GM15510 (cell line): Measurements from ENCODE around the gene EPHA2.

Experiments used
- POLR2A ChIP-seq: IDR thresholded peaks from 3 replicates; pipeline ENCODE4 v1.6.1; 2011; ENCODE audit warnings: borderline replicate concordance; ENCODE audit not compliant: insufficient read length; ENCODE audit errors: extremely low read depth

Gene EPHA2

GRCh38 chr1:16118706-16119105, 37.2 kb downstream of the EPHA2 start:
- no peak for TF ChIP-seq POLR2A

GRCh38 chr1:16117936-16118335, 37.9 kb downstream of the EPHA2 start:
- no peak for TF ChIP-seq POLR2A

GRCh38 chr1:16117369-16117768, 38.5 kb downstream of the EPHA2 start:
- no peak for TF ChIP-seq POLR2A

GRCh38 chr1:16116625-16117024, 39.2 kb downstream of the EPHA2 start:
- TF ChIP-seq POLR2A = no peak

GRCh38 chr1:16116002-16116401, 39.9 kb downstream of the EPHA2 start:
- TF ChIP-seq POLR2A = no peak

- TF ChIP-seq POLR2A = no peak
Measured at GRCh38 chr1:16115468-16115983, 40.3 kb downstream of the EPHA2 start.

- no peak for TF ChIP-seq POLR2A
Measured at GRCh38 chr1:16114527-16115467, 41.1 kb downstream of the EPHA2 start.

GRCh38 chr1:16112596-16113555, 43.0 kb downstream of the EPHA2 start:
- no peak for TF ChIP-seq POLR2A

- TF ChIP-seq POLR2A = no peak
Measured at GRCh38 chr1:16111771-16112595, 43.9 kb downstream of the EPHA2 start.

- TF ChIP-seq POLR2A = no peak
Measured at GRCh38 chr1:16110884-16111283, 45.0 kb downstream of the EPHA2 start.

- no peak for TF ChIP-seq POLR2A
Measured at GRCh38 chr1:16110456-16110855, 45.4 kb downstream of the EPHA2 start.

GRCh38 chr1:16109571-16109970, 46.3 kb downstream of the EPHA2 start:
- TF ChIP-seq POLR2A = no peak

GRCh38 chr1:16101623-16102022, 54.2 kb downstream of the EPHA2 start:
- no peak for TF ChIP-seq POLR2A

GRCh38 chr1:16099412-16099811, 56.5 kb downstream of the EPHA2 start:
- TF ChIP-seq POLR2A = no peak
